22Rv1 (cell line): ENCODE data around the gene WWC2.

ENCODE experiments used
- ZFX ChIP-seq: fragments of 450-650 bp; IDR thresholded peaks from 2 replicates; pipeline ENCODE4 v1.6.1; 2017; ENCODE audit warnings: antibody characterized with exemption, borderline replicate concordance
- TF ChIP-seq, protein P1 (sequence below): fragments of 450-650 bp; IDR thresholded peaks from 2 replicates; pipeline ENCODE4 v1.5.1; 2017; ENCODE audit warnings: mild to moderate bottlenecking

DNA sequence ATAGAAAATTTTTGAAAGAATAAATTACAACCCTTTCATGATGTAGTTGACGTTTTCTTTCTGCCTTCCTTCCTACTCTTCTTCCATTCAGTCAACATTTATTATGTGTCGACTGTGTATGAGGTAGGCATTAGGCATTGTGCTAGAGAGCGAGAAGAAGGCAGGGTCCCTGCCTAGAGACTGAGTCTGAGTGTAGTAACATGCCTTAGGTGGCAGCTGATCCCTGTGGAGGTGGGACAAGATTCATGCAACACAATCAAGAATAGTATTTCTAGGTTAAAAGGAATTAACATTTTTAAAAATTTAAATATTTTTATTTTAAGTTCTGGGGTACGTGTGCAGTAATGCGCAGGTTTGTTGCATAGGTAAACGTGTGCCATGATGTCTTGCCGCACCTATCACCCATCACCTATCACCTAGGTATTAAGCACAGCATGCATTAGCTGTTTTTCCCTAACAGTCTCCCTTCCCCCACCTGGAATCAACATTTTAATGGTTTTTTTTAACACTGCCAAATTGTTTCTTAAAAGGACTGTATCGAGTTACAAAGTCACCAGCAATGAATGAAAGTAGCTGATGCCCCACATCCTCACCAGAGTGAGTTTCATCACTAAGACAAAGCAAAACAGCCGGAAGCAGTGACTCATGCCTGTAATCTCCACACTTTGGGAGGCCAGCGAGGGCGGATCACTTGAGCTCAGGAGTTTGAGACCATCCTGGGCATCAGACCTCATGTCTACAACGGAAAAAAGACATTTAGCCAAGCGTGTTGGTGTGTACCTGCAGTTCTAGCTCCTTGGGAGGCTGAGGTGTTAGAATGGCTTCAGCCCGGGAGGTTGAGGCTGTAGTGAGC is 84.0 kb downstream of the WWC2 start:
- TF ChIP-seq, protein P1, sequence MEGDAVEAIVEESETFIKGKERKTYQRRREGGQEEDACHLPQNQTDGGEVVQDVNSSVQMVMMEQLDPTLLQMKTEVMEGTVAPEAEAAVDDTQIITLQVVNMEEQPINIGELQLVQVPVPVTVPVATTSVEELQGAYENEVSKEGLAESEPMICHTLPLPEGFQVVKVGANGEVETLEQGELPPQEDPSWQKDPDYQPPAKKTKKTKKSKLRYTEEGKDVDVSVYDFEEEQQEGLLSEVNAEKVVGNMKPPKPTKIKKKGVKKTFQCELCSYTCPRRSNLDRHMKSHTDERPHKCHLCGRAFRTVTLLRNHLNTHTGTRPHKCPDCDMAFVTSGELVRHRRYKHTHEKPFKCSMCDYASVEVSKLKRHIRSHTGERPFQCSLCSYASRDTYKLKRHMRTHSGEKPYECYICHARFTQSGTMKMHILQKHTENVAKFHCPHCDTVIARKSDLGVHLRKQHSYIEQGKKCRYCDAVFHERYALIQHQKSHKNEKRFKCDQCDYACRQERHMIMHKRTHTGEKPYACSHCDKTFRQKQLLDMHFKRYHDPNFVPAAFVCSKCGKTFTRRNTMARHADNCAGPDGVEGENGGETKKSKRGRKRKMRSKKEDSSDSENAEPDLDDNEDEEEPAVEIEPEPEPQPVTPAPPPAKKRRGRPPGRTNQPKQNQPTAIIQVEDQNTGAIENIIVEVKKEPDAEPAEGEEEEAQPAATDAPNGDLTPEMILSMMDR: no peak
- TF ChIP-seq ZFX: no peak
